OCI-LY3 (cell line): ENCODE data around the gene IPO4.

ENCODE experiments used
- H2AFZ ChIP-seq: fragments of 200-600, 300-600 bp; shearing (Covaris generic); 2 replicates; pipeline ENCODE4 v1.6.0; 2014; ENCODE audit warnings: antibody characterized with exemption, low read depth, low read length
- H3K27ac ChIP-seq: fragments of 200-600, 300-600 bp; sonication (generic); 2 replicates; pipeline ENCODE4 v1.5.1; 2014; ENCODE audit warnings: mild to moderate bottlenecking, low read length, moderate library complexity, mixed read lengths
- H3K27me3 ChIP-seq: fragments of 200-600, 300-600 bp; sonication (generic); 2 replicates; pipeline ENCODE4 v1.6.1; 2014; ENCODE audit warnings: low read depth, low read length, mixed read lengths
- H3K36me3 ChIP-seq: fragments of 200-600, 300-600 bp; sonication (generic); replicated peaks from 2 replicates; pipeline ENCODE3; 2014; ENCODE audit warnings: low read depth, low read length, mixed read lengths
- H3K4me1 ChIP-seq: fragments of 300-600, 200-600 bp; sonication (generic); 2 replicates; pipeline ENCODE4 v1.6.1; 2014; ENCODE audit warnings: low read length, mixed read lengths
- H3K4me2 ChIP-seq: fragments of 200-600, 300-600 bp; sonication (generic); 2 replicates; pipeline ENCODE4 v1.6.1; 2014; ENCODE audit warnings: low read length, mixed read lengths
- H3K4me3 ChIP-seq: fragments of 300-600, 200-600 bp; sonication (generic); 2 replicates; pipeline ENCODE4 v1.5.1; 2014; ENCODE audit warnings: antibody characterized with exemption, mild to moderate bottlenecking, low read length, moderate library complexity
- H3K79me2 ChIP-seq: fragments of 300-600, 200-600 bp; shearing (Covaris generic); 2 replicates; pipeline ENCODE4 v1.6.1; 2014; ENCODE audit warnings: mild to moderate bottlenecking, low read length, mixed read lengths
- H3K9ac ChIP-seq: fragments of 300-600, 200-600 bp; shearing (Covaris generic); 2 replicates; pipeline ENCODE4 v1.6.0; 2014; ENCODE audit warnings: mild to moderate bottlenecking, low read length, moderate library complexity
- H3K9me3 ChIP-seq: fragments of 200-600, 300-600 bp; shearing (Covaris generic); 2 replicates; pipeline ENCODE4 v1.6.1; 2014; ENCODE audit warnings: low read length, mixed read lengths; ENCODE audit not compliant: insufficient read depth
- H4K20me1 ChIP-seq: fragments of 200-600, 300-600 bp; sonication (generic); 2 replicates; pipeline ENCODE4 v1.6.1; 2016; ENCODE audit warnings: low read length, mixed read lengths; ENCODE audit not compliant: insufficient read depth
- EZH2phosphoT487 ChIP-seq: fragments of 200-600 bp; shearing (Covaris generic); IDR thresholded peaks from 2 replicates; pipeline ENCODE4 v1.6.1; 2018; ENCODE audit warnings: antibody characterized with exemption, mixed run types, low read depth
- TF ChIP-seq, protein P1 (sequence below): fragments of 200-600, 300-600 bp; sonication (generic); IDR thresholded peaks from 2 replicates; pipeline ENCODE4 v1.5.1; 2014; ENCODE audit warnings: antibody characterized with exemption, low read length, low read depth

IPO4 gene

GRCh38 chr14:24145219-24145618 is 43.4 kb downstream of the IPO4 start:
- H3K4me1 ChIP-seq: peaks cover 24% of the 10 kb centered on the region
- H2AFZ ChIP-seq: no peak overlapping the region
- H4K20me1 ChIP-seq: 0 out of 2 replicates have a peak, but pooled peaks cover 2% of the 10 kb centered on the region
- peak overlapping the region; percentile 87 for H3K9ac ChIP-seq
- H3K9me3 ChIP-seq: no peaks in the 10 kb centered on the region
- TF ChIP-seq, protein P1, sequence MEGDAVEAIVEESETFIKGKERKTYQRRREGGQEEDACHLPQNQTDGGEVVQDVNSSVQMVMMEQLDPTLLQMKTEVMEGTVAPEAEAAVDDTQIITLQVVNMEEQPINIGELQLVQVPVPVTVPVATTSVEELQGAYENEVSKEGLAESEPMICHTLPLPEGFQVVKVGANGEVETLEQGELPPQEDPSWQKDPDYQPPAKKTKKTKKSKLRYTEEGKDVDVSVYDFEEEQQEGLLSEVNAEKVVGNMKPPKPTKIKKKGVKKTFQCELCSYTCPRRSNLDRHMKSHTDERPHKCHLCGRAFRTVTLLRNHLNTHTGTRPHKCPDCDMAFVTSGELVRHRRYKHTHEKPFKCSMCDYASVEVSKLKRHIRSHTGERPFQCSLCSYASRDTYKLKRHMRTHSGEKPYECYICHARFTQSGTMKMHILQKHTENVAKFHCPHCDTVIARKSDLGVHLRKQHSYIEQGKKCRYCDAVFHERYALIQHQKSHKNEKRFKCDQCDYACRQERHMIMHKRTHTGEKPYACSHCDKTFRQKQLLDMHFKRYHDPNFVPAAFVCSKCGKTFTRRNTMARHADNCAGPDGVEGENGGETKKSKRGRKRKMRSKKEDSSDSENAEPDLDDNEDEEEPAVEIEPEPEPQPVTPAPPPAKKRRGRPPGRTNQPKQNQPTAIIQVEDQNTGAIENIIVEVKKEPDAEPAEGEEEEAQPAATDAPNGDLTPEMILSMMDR: no peak
- no peak for TF ChIP-seq EZH2phosphoT487
- peaks cover 23% of the 10 kb centered on the region for H3K36me3 ChIP-seq
- H3K27me3 ChIP-seq: no peaks in the 10 kb centered on the region
- peak overlapping the region; percentile 78 for H3K4me3 ChIP-seq
- H3K27ac ChIP-seq: peak overlapping the region; percentile 89
- peak overlapping the region; percentile 93 for H3K4me2 ChIP-seq
- peaks cover 51% of the 10 kb centered on the region for H3K79me2 ChIP-seq

- Histone ChIP-seq H3K9ac (no peak overlapping the region), H3K36me3 (peaks cover 19% of the 10 kb centered on the region), H3K27me3 (no peaks in the 10 kb centered on the region), H3K4me3 (no peak overlapping the region), H3K9me3 (no peaks in the 10 kb centered on the region), H2AFZ (no peak overlapping the region), H3K27ac (no peak overlapping the region), H3K4me2 (no peak overlapping the region), H3K4me1 (peaks cover 29% of the 10 kb centered on the region), H3K79me2 (peaks cover 55% of the 10 kb centered on the region), H4K20me1 (peaks cover 2% of the 10 kb centered on the region; the same call in 1 of the 2 replicates)
- no peak for TF ChIP-seq EZH2phosphoT487
- TF ChIP-seq, protein P1: no peak
These were observed 44.2 kb downstream of the IPO4 start for GRCh38 chr14:24144451-24144850.

DNA sequence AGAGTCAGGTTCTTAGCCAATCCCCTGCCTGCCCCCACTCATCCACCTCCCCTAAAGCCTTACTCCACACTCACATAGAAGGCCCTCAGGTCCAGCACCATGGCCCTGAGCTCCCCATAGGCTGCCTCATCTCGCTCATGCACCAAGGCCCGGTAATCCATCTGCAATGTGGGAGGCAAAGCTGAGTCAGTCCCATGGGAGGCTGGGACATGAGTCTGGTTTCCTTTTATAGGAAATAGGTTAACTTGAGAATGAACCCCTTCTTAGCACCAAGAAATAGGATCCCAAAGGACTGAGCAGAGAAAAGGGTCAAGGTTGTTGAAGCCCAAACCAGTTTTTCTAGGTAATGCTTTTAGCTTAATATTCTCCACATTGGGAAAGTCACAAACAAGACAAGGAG is 45.1 kb downstream of the IPO4 start:
- H4K20me1 ChIP-seq: peaks cover 2% of the 10 kb centered on the region; the same call in 1 of the 2 replicates
- no peaks in the 10 kb centered on the region for H3K9me3 ChIP-seq
- H2AFZ ChIP-seq: no peak overlapping the region
- H3K4me2 ChIP-seq: no peak overlapping the region
- TF ChIP-seq, protein P1: no peak
- TF ChIP-seq EZH2phosphoT487: no peak
- H3K27ac ChIP-seq: no peak overlapping the region
- H3K4me3 ChIP-seq: no peak overlapping the region
- H3K9ac ChIP-seq: no peak overlapping the region
- peaks cover 58% of the 10 kb centered on the region for H3K79me2 ChIP-seq
- H3K27me3 ChIP-seq: no peaks in the 10 kb centered on the region
- H3K4me1 ChIP-seq: peaks cover 34% of the 10 kb centered on the region
- peaks cover 26% of the 10 kb centered on the region for H3K36me3 ChIP-seq

DNA sequence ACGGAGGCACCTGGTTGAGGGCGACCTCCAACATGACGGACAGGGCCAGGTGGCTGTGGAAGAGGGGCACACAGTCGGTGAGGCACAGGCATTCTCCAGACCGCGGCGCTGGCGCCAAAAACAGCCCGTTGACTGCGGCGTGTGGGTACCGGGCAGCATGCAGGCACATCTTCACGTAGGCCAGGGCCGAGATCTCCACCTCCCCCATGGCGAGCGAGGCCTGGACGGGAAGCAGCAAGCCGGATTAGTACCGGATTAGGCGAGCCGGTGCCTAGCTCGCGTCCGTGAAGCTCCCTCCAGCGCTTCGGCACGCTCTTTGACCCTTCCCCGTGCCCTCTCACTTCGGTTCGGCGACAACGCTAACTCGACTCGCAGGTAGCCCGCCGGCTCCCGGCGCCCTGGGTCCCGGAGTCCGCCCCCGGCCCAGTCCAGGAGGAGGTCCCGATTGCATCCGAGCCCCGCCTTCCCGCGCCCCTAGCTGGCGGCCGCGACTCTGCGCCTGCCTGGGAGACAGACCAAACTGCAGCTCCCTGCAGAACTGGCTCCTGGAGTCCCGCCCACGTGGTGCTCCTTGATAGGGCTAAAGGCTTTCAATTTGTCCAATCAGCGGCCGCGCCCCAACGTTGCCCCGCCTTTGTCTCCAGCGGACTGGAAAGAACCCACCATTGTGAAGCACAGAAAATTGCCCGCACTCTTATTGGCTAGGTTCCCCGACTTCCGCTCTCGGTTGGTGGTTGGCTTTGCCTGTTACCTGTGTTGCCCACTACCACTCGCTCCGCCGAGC is 47.3 kb downstream of the IPO4 start, which contains the start of gene EMC9:
Gene EMC9 (minus strand): TSS at position 495 of the 784 bp plus-strand sequence. CDS start 287 bp downstream, at position 208.
- peak within 1 kb of the TSS; percentile 91 for H3K9ac ChIP-seq
- no peaks in the 10 kb centered on the region for H3K27me3 ChIP-seq
- H3K27ac ChIP-seq: peak within 1 kb of the TSS; percentile 80
- peak within 1 kb of the TSS; percentile 7; the same call in 1 of the 2 replicates for H2AFZ ChIP-seq
- H3K9me3 ChIP-seq: no peaks in the 10 kb centered on the region
- TF ChIP-seq, protein P1: peak; percentile 11; the same call in 1 of the 2 replicates
- TF ChIP-seq EZH2phosphoT487: no peak
- H3K4me2 ChIP-seq: peak within 1 kb of the TSS; percentile 82
- H3K4me1 ChIP-seq: peaks cover 38% of the 10 kb centered on the region
- peak within 1 kb of the TSS; percentile 97 for H3K4me3 ChIP-seq
- H3K79me2 ChIP-seq: peaks cover 68% of the 10 kb centered on the region
- no peaks in the 10 kb centered on the region; the same call in 1 of the 2 replicates for H4K20me1 ChIP-seq
- H3K36me3 ChIP-seq: peaks cover 41% of the 10 kb centered on the region
